GM12892 (cell line): ENCODE data around the gene VPS16.

Experiments used
- POLR2A ChIP-seq: IDR thresholded peaks from 2 replicates; pipeline ENCODE4 v1.6.1; 2011; ENCODE audit warnings: low read depth, low read length, control low read depth
- POLR2AphosphoS5 ChIP-seq: IDR thresholded peaks from 2 replicates; pipeline ENCODE4 v1.6.1; 2011; ENCODE audit warnings: low read depth, low read length, control low read depth
- TAF1 ChIP-seq: IDR thresholded peaks from 2 replicates; pipeline ENCODE4 v1.6.1; 2011; ENCODE audit warnings: low read depth, mild to moderate bottlenecking, control low read depth, low read length, borderline replicate concordance

DNA sequence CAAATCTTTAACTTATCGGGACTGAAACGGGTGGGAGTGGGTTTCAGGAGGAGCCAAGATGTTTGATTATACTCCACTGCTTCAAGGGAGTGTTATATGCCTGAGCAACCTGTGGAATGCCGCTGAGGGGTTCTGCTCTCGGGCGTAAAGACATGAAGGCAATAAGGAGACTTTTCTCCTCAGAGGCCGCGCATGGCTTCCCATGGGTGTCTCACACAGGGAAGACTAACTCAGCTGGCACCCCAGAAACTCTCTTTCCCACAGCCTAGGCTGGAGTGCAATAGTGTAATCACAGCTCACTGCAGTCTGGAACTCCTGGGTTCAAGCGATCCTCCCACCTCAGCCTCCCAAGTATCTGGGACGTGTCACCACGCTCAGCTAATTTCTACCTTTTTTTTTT is 30.9 kb upstream of the VPS16 start:
- TF ChIP-seq POLR2AphosphoS5 = no peak
- TF ChIP-seq POLR2A = no peak
- TF ChIP-seq TAF1 = no peak
